ENCODE results near the gene CDC34.

CDC34 gene

DNA sequence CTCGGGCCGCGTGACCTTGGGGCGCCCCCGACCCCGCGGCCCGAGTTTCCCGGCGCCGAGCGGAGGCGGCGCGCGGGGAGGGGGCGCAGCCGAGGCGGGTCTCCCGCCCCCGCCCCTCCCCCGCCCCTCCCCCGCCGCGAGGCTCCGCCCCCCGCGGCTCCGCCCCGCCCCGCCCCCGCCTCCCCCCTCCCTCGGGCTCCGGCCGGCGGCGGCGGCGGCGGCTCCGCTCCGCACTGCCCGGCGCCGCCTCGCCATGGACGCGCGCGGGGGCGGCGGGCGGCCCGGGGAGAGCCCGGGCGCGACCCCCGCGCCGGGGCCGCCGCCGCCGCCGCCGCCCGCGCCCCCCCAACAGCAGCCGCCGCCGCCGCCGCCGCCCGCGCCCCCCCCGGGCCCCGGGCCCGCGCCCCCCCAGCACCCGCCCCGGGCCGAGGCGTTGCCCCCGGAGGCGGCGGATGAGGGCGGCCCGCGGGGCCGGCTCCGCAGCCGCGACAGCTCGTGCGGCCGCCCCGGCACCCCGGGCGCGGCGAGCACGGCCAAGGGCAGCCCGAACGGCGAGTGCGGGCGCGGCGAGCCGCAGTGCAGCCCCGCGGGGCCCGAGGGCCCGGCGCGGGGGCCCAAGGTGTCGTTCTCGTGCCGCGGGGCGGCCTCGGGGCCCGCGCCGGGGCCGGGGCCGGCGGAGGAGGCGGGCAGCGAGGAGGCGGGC is 58.3 kb downstream of the CDC34 start, which contains the start of gene HCN2:
Gene HCN2 (plus strand): TSS at position 189 of the 703 bp plus-strand sequence. CDS start 65 bp downstream, at position 254.
- no peak for DNase-seq

DNA sequence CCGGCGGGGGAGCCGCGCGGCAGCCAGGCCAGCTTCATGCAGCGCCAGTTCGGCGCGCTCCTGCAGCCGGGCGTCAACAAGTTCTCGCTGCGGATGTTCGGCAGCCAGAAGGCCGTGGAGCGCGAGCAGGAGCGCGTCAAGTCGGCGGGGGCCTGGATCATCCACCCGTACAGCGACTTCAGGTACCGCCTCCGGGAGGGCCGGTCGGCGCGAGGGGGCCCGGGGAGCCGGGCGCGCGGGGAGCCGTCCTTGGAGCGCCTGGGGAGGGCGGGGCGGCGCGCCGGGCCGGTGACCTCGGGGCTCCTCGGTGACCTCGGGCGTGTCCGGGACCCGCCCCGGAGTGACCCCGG is 58.8 kb downstream of the CDC34 start:
- DNase-seq: no peak

DNA sequence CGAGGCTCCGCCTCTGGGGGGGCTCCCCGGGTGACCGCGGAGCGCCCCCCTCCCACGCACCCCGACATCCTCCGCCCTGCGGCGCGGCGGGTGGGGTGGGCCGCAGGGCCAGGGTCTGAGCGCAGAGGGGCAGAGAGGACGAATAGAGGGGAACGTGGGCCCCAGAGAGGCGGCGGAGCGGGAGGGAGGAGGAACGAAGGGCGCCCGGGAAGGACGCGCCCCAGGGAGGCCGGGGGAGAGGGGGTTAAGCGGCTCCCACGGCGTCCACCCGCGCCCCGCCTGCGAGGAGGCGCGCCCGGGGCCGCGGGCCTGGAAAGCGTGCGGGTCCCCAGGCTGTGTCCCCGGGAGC is 59.2 kb downstream of the CDC34 start:
- DNase-seq: no peak

DNA sequence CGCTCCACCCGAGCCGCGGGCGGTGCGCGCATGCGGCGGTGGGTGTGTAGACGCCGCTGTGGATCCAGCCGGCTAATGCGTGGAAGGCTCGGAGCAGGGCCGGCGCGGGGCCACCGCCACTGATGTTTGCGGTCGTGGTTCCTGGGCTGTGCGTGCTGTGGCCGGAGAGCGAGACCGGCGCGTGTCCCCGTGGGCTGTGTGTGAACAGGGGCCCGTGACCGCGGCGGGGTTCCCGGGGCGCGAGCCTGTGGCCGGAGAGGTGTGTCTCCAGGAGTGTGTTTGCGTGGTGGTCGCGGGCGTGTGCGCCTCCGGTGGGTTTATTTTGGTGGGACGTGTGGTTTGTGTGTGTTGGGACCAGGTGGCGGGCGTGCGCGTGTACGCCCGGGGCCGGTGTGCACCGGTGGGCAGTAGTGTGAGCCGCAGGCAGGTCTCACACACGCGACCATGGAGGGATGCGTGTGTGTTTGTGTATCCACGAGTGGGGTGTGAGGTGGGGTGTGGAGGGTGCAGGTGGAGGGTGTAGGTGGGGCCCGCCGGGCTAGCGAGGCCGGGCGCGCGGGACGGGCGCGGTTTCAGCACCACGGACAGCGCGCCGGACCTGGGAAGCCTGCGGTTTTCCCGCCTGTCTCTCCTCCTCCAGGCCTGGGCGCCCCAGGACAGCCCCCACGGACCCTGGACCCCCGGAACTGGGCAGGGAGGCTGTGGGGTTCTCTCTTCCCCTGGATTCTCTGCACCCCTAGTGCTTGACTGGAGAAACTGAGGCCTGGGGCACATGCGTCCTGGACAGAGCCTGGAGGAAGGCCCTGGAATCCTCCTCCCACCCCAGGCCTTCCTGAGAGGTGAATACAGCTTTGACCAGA is 59.8 kb downstream of the CDC34 start:
- DNase-seq: no peak

Measured in RPMI8226 (cell line).